ENCODE measurements around the gene TWF2.
A peak's percentile ranks its signal among the peaks of the same experiment; 100 is the strongest.

The TWF2 gene

DNA sequence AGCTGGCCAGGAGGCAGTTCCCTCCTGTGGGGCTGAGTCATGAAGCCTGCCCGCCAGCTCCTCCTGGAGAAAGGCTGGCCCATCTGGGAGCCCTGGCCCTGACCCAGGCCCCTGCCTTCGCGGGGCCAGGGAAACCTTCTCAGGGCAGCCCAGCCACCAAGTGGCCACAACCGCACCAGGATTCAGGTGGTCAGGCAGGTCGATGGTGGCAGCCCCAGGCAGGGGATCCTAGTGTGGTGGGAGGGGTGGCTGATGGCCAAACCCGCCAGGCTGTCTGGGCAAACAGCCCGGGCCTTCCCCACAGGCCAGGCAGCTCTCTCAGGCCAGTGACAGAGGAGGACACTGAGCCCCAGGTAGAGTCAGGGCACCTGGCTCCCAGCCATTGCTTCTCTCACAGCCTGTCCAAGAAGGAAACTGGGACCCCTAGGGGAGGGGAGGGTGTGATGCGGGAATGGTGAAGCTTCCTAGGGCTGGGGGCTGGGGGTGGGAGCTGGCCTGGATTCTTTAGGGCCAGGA is 1.2 kb downstream of the TWF2 start:
- DNase-seq (ENCODE audit: low read depth in 2 of 2), result no peak

DNA sequence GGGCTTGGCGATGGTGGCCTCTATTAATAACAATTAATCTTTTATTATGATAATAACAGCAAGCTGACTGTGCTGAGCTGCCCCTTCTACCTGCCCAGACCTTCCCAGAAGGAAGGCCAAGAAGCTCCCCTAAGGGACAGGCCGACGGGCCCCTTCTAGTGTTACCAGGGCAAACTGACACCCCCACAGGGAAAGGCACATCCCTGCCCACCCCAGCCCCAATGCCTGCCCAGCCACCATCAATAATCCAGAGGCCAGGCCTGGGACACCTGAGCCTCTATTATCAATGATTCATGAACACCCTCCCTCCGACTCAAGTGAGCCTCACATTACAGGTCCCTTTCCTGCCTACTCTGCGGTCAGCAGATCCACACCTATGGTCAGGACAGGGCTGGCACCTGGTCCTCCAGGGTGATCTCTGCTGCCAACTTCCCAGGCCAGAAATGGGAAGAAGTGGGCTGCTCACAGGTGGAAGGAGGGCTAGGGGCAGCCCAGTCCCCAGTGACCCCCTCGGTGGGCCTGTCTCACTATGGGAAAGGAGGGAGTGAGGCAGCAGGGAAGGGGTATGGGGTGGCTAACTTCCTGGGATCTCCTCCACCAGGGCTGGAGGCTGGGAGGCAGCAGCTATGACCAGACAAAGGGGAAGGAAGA is 1.8 kb downstream of the TWF2 start:
- DNase-seq (ENCODE audit: low read depth in 2 of 2), result no peak

DNA sequence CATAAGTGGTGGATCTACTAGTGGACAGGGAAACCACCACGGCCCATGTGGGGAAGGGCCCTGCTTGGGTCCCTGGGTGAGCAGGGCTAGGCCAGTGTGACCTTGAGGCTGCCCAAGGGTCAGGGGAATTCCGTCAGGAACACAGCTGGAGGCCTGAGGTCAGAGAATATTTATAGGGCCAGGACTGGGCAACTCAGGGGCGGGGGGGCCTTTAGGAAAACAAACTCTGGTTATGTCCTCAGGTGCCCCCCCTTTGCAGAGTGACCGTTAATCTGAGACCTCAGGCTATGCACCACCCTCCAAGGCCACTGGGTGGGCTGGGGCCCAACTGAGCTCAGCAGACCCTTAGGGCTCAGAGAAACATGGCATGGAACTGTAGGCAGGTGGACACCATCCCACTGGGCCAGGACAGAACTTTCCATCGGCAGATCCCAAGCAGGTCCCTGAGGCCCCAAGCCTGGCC is 2.5 kb downstream of the TWF2 start:
- DNase-seq (ENCODE audit: low read depth in 2 of 2), result no peak

DNA sequence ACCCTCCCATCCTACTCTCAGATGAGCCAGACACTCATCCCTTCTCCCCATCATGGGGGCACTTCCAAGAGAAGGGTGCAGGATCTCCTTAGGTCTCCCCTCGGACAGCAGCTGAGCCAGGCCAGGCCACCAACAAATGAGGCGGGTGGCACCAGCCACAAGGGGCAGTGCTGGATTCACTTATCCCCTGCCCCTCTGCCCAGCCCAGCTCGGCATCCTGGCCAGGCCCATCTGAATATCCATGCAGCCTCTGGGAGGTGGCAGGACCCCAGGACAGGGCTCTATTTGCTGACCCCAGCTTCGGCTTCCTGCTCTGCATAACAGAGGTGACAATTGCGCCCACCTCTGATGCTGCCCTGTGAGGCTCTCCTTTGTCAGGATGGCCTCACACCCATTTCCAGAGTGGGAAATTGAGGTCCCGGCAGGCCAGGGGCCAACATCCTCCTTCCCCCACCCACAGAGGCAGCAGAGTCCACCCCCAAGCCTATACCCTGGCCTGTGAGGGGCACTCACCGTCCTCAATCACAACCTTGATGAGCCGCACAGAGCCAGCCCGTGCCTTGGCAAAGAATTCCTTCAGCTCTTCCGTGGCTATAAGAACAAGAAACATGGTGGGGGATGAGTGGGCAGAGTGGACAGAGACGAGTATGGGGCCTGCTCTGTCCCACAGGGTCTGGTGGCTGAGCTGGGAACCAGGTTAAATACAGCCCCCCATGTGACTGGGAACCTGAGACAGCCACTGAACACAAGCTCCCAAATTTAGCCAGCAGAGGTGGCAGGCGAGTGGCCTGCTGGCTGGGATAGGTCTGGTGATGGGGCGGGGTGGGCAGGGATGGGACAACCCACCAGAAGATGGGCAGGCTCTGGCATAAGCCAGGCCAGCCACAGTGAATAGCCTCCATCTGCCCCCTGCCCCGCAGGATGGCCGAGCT is 4.2 kb downstream of the TWF2 start:
- DNase-seq (ENCODE audit: low read depth in 2 of 2), result no peak

DNA sequence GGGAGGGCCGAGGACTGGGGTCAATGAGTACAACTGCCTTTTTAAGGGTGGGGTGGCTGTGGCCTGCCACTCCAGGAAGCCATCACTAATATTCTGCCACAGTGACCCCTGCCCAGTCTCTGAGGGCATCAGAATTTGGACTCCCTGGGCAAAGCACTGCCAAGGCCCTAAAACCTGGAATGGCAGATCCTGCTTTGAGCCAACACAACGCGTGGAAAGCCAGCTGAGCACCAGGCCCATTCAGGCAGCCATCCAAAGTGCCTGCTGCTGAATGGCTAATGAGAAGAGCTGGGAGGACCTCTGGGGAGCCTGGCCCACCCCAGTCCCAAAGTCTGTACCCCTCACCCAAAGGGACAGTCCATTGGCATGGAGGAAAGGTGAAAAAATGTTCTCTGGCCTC is 5.0 kb downstream of the TWF2 start:
- no peak for DNase-seq (ENCODE audit: low read depth in 2 of 2)

DNA sequence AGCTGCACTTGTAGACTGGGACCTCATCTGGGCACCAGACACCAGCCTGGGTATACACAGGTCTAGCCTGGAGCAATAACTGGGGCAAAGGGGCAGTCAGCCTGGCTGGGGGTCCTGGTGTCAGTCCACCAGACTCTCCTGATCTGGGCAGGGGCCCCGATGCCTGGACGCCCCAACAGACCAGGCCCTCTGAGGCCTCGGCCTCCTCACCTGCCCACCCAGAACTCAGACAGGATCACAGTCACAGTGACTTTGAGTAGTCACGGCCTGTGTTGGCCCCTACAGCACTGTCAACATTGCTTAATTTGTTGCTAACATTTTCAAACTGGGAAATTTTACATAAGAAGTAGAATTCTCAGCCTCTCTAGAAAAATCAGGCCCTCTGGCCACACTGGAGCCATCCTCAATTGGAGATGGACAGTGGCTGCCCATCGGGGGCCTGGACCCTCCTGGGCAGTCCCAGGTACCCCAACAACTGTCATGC is 5.8 kb downstream of the TWF2 start:
- DNase-seq (ENCODE audit: low read depth in 2 of 2), result no peak

DNA sequence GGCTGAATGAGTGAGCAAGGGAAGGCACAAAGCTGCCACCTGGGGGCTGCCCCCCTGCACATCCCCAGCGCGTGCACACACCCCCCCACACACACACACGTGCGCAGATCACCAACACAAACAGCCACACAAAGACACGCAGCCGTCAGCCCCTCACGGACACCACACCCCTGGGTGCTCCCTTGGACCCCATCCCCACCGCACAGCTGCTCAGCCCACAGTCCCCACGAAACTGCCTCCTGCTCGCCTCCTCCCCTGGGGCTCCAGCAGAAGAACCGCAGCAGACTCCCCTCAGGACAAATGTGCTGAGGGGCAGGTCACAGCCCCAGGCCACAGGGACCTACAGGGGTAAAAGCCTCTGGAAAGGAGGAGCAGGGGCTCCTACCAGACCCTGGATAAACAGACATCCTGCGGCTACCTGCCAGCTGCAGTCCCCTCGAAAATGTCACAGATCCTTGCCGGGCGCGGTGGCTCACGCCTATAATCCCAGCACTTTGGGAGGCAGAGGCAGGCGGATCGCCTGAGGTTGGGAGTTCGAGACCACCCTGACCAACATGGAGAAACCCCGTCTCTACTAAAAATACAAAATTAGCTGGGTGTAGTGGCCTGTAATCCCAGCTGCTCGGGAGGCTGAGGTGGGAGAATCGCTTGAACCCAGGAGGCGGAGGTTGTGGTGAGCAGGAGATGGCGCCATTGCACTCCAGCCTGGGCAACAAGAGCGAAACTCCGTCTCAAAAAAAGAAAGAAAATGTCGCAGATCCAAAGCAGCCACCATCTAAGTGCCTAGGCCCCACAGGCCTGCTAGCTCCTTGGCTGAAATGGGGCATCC is 6.5 kb downstream of the TWF2 start:
- no peak for DNase-seq (ENCODE audit: low read depth in 2 of 2)

DNA sequence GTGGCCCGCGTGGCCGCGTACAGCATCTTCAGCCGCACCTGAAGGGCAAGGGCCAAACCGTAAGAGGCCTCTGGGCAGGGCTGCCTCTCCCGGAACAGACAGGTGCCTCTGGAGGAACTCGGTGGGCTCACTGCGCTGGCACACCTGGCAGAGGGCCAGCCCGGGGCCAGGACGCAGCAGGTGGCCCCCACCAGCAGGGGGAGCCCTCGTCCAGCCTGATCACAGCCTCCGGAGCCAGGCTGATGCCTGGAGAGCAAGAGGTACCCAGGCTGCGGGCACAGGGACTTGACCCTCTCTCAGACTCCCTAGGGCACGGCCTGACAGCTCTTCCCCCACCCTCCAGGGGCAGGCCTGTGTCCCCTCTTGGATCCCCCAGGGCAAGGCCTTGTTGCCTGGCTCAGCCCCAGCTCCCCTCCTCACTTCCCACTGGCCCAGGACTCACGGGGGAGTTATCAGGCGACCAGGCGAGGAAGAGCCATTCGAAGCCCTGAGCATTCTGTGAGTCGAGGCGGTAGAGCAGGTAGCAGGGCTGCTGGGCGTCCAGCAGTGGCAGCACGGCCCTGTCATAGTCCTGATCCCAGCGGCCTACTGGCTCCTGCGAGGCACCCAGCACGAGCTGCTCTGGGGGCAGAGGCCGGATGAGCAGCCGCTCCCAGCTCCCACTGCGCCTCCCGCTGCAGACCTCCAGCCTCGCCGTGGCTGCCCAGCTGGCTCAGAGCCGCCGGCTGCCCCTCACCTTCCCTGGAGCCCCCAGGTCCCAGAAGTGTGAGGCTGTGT is 7.3 kb downstream of the TWF2 start:
- peak; percentile 90 to 92 for DNase-seq (ENCODE audit: low read depth in 2 of 2)

DNA sequence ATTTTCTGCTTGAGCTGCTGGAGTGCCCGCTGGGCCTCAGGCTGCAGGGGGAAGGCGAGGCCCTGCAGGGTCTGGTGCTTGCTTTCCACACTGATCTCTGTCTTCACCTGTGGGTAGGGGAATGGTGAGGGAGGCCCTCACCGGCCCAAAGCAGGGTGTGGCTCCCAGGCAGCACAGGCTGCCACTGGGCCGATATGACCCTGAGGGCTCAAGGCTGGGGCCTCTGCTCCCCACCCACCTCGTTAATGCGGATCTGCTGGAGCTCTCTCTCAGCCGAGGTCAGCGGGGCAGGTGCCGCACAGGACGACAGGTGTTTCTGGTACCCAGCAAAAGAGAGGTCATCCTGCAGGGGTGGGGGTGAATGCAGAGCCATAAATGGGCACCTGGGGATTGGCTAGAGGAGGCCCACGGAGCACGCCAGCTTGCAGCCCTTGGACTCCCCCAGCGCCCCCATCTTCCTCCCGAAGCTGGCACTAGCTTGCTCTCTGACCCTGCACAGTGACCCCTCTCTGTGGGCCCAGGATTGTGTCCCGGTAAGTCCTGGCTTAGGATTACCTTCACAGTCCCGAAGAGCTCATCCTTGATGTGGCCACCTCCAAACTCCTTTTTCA is 8.0 kb downstream of the TWF2 start:
- no peak for DNase-seq (ENCODE audit: low read depth in 2 of 2)

DNA sequence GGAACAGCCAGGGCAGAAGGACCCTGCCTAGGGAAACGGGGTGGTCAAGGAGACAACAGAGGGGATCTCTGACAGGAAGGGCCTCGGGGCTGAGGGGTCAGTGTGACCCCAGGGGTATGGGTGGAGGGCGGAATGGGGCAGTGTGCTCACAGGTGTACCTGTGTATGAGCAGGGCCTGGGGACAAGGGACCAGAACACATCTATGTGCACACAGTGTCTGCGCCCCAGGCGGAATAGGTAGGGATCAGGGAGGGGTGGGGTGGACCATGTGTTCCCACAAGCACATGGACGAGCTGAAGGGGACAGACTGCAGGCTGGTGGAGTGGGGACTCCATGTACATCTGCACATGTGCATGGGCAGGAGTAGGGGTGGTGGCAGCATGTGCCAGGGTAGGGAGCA is 8.5 kb downstream of the TWF2 start:
- DNase-seq (ENCODE audit: low read depth in 2 of 2), result no peak

DNA sequence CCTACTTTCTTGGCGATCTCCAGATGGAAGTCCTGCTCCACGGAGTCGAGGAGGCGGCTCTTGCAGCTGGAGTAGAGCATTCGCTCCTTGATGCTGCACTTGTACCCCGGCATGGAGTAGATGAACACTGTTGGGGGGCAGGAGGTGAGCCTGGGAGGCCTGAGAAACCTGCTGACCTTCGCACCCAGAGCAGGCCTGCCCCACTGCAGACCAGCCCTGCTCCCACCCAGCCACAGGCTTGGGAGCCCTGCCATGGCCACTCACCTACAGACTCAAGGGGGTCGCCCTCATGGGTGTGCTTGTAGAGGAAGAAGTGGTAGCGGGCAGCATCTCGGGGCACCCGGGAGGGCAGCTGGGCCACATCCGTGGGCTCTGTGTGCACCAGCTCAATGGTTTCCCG is 9.3 kb downstream of the TWF2 start:
- DNase-seq (ENCODE audit: low read depth in 2 of 2), result no peak

DNA sequence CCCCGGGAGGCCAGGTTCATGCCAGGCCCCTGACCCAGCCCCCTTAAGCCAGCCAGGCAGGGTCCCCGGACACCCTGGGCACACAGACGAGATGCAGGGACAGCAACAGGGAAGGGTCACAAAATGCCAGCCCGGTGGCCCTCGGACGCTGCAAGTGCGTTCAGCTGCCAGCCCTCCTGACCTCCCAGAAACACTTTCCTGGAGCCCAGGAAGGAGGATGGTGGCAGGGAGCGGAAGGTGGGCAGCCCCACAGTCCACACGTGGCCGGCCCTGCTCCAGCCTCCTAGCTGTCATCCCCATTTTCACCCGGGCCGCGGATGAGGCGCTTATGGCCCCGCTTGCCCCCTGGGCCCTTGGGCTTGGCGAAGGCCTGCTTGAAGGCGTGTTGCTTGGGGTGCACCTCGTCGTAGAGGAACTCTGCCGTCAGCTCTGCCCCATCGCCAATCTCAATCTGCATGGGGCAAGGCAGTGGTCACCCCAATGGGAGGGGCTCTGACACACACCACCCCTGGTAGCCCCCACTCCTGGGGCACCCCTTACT is 10.1 kb downstream of the TWF2 start:
- no peak for DNase-seq (ENCODE audit: low read depth in 2 of 2)

DNA sequence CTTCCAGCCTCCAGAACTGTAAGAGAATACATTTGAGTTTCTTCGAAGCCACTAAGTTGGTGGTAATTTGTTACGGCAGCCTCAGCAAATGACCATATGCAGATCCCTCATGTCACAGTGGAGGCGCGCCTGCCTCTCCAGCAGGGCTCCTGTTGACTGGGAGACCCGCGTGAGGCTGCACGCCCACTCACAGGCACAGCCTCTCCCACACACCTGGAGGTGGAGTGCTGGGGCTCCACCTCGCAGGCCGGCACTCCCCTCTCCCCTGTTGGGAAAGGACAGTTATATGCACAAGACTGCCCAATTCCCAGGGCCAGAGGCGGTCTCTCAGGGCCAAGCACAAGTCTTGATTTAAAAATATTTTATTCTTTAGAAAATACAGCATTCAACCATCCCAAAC is 10.7 kb downstream of the TWF2 start:
- no peak for DNase-seq (ENCODE audit: low read depth in 2 of 2)

DNA sequence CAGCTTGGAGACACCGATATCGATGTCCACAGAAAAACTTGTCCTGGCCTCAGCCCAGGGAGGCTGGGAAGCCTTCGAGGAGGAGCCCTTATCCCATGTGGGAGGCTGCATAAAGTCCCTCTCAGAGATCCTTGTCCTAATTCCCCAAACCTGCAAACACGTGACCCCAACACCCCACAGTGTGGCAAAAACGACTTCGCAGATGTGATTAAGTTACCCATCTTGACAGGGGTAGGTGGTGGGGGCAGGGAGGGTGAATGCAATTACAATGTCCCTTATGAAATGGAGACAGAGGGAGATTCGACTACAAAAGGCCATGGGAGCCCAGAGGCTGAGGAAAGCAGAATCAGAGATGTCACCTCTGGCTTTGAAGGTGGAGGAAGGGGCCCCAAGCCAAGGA is 11.2 kb downstream of the TWF2 start:
- DNase-seq (ENCODE audit: low read depth in 2 of 2), result no peak

DNA sequence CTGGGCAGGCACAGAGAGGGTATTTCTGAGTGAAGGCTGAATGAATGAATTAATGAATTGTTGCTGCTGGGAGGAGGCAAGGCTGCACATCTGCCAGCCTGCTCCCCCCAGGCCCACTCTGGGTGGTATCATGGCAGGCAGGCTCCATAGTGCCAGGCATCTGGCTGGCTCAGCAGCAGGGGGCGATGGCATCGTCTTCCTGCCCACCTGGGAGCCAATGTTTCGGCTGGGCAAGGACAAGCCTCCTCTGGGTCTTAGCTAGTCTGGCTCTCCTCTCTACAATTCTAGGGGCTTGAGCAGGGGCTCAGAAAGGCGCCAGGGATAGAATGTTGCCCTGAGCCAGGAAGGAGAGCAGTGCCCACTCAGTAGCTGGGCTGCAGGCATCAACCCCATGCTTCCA is 11.8 kb downstream of the TWF2 start:
- DNase-seq (ENCODE audit: low read depth in 2 of 2), result no peak

DNA sequence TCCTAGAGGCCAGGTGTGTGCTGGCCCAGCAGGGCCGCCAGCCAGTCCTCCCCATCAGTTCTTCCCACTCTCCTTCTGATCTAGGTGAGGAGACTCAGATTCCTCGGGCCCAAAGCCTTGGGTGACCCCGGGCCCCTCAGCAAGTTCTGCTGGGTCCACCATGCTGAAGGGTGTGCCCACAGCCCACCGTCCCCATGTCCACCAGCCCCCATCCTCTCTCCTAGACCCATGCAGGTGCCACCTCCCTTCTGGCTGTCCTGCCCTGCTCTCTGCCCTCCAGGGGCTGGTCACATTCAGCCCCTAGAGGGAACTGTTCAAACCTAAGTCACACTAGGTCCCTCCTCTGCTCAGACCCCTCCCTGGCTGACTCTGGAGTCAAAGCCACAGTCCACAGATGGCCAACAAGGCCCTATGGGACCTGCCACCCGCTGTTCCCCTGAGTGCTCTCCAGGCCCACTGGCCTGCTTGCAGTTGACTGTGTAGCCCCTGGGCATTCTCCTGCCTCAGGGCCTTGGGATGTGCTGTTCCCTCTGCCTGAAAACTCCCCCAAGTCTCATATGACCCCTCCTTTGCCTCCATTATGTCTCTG is 12.6 kb downstream of the TWF2 start:
- DNase-seq (ENCODE audit: low read depth in 2 of 2), result no peak

DNA sequence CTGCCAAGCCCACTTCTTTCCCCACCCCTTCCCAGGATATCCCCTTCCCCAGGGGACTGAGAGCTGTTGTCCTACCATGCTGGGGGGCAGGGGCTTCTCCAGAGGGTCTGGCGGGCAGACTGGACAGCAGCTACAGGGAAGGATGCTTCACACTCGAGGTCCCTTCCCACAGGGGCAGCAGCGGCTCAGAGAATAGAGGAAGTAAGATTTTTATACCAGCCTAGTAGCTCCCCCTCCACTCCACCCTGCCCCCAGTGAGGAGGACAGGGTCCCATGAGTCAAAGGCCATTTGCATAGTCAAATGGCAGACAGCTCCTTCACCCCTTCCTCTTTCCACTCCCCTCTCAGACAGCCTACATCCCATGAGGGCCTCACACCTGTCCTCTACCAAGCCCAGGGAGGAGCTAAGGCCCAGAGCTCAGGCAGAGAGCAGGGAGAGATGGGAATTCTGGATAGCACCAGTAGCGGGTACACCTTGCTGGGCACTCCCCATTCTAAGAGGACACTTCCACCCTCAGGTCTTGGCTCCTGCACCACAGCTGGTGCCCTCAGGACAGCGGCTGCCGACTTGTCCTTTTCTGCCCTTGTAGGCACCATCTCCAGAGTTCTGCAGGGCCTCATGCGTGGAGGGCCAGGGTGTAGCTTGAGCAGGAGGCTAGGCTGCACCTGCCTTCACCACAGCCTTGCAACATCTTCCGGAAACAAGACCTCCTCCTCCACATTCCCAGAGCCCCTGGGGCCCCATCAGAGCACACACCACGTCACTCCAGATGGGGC is 13.3 kb downstream of the TWF2 start, which contains the start of gene TLR9:
Gene TLR9, minus strand, starts transcription at position 194 of the 777 bp plus-strand sequence. Its CDS starts 116 bp downstream, at position 78.
- no peak for DNase-seq (ENCODE audit: low read depth in 2 of 2)

DNA sequence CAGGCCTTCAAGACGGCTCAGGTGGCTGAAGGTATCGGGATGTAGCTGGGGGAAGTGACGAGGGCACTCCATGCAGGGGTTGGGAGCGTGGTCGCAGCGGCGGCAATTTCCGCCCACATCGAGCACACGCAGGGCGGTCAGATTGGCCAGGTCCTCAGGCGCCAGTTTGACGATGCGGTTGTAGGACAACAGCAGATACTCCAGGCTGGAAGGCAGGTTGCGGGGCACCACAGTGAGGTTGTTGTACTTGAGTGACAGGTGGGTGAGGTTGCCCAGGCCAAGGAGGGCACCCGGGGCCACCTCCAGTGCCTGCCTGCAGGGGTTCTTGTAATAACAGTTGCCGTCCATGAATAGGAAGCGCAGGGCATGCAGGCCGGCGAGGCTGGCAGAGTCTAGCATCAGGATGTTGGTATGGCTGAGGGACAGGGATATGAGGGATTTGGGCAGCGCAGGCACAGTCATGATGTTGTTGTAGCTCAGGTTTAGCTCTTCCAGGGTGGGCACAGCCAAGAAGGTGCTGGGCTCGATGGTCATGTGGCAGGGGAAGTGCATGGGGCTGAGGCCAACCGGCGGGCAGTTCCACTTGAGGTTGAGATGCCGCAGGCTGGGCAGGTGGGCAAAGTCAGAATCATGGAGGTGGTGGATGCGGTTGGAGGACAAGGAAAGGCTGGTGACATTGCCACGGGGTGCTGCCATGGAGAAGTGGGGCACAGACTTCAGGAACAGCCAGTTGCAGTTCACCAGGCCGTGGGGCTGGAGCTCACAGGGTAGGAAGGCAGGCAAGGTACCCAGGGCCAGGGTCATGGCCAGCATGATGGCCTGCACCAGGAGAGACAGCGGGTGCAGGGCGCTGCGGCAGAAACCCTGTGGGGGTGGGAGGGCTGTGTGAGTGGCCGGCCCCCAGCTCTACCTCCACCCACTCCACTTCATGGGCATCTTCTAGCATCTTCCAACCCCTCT is 15.2 kb downstream of the TWF2 start:
- DNase-seq (ENCODE audit: low read depth in 2 of 2), result no peak

Data from stimulated activated CD4-positive, alpha-beta T cell treated with anti-CD3 and anti-CD28 coated beads, Interleukin-1b, Interleukin-23, amount 100 ng/mL, for 4 hours (primary cell).